ENCODE results near the gene CCL27.

Gene CCL27

DNA sequence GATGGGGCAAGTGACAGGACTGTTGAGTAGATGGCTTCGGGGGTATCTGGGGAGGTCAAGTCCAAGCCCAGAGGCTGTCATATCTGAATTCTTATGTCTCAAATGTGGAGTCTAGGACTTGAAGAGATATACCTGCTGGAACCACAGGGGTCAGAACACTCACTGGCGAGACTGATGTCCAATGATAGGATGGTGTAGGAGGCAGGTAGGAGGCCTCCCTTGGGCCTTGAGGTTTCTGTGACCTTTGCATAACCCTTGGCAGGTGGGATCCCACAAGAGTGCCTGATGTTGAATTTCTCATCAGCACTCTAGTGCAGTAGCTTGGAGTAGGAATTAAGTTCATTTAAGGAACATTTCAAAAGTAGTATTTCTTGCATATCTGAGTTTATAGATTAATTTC lies 44.7 kb upstream of the CCL27 start:
- H3K9ac ChIP-seq: no peak overlapping the region
- H3K27me3 ChIP-seq (ENCODE audit: insufficient read depth, low read depth): no peaks in the 10 kb centered on the region
- H4K20me1 ChIP-seq (ENCODE audit: insufficient read depth): no peaks in the 10 kb centered on the region
- H3K36me3 ChIP-seq (ENCODE audit: insufficient read depth): no peaks in the 10 kb centered on the region
- H3K4me2 ChIP-seq: no peak overlapping the region
- H3K79me2 ChIP-seq (ENCODE audit: insufficient read depth, low read depth): no peaks in the 10 kb centered on the region
- TF ChIP-seq, protein P1, sequence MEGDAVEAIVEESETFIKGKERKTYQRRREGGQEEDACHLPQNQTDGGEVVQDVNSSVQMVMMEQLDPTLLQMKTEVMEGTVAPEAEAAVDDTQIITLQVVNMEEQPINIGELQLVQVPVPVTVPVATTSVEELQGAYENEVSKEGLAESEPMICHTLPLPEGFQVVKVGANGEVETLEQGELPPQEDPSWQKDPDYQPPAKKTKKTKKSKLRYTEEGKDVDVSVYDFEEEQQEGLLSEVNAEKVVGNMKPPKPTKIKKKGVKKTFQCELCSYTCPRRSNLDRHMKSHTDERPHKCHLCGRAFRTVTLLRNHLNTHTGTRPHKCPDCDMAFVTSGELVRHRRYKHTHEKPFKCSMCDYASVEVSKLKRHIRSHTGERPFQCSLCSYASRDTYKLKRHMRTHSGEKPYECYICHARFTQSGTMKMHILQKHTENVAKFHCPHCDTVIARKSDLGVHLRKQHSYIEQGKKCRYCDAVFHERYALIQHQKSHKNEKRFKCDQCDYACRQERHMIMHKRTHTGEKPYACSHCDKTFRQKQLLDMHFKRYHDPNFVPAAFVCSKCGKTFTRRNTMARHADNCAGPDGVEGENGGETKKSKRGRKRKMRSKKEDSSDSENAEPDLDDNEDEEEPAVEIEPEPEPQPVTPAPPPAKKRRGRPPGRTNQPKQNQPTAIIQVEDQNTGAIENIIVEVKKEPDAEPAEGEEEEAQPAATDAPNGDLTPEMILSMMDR (conservative IDR thresholded peaks at IDR 0.05; ENCODE audit: low read depth, low read length): no peak
- no peak overlapping the region for H3K27ac ChIP-seq
- H3K4me1 ChIP-seq (ENCODE audit: low read depth, poor library complexity, severe bottlenecking): no peaks in the 10 kb centered on the region
- no peak overlapping the region for H2AFZ ChIP-seq (ENCODE audit: low read depth)
- no peak overlapping the region for H3K4me3 ChIP-seq (IDR thresholded peaks at IDR 0.05; ENCODE audit: insufficient read depth, low read depth, low read length)

DNA sequence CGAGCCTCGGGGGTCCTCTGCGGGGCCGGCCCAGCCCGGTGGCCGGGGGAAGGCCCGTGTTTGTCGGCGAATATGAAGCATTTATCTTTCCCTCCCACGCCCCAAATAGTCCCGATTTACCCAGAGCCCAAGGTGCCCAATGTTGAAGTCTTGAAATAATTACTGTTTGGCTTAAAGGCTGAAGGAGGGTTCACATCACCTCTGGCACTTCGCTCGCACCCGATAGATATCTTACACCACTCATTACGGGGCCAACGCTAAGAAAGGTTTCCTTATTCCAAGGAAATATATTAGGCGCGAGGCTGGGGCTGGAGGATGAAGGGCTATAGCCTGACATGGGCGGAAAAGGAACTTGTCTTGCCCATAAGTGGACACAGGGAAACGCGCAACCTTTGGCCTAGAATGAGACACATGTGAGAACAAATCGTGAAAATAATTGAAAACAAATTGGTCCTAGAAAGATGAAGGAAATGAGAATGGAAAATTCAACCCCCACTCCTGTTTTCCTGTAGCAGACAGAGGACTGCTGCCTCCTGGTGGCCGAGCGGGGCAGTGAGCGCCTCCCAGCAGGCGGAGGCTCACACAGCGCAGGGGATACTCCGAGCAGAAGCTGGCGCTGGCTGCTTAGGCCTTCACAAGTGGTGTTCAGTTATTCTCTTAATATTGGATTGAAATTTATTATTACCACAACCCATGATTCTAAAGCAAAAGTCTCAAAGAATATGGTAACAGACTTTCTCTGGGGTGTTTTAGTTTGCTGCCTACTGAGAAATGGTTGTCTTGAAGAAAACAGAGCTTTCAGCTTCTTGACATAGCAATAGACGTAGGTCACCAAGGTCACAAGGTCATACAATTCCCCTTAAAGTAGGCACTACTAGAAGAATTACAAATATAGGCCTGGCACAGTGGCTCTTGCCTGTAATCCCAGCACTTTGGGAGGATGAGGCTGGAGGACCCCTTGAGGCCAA lies 39.6 kb upstream of the CCL27 start:
- Histone ChIP-seq H3K9ac (no peak overlapping the region; the same call in 1 of the 2 replicates), H3K4me1 (ENCODE audit: low read depth, poor library complexity, severe bottlenecking) (peaks cover 4% of the 10 kb centered on the region), H3K27ac (no peak overlapping the region), H3K79me2 (ENCODE audit: insufficient read depth, low read depth) (no peaks in the 10 kb centered on the region), H3K4me2 (peak overlapping the region; percentile 83), H3K4me3 (IDR thresholded peaks at IDR 0.05; ENCODE audit: insufficient read depth, low read depth, low read length) (no peak overlapping the region), H4K20me1 (ENCODE audit: insufficient read depth) (no peaks in the 10 kb centered on the region), H3K27me3 (ENCODE audit: insufficient read depth, low read depth) (no peaks in the 10 kb centered on the region), H2AFZ (ENCODE audit: low read depth) (peak overlapping the region; percentile 92), H3K36me3 (ENCODE audit: insufficient read depth) (no peaks in the 10 kb centered on the region)
- TF ChIP-seq, protein P1 (conservative IDR thresholded peaks at IDR 0.05; ENCODE audit: low read depth, low read length): peak; percentile 89

- no peaks in the 10 kb centered on the region for H3K27me3 ChIP-seq (ENCODE audit: insufficient read depth, low read depth)
- no peak overlapping the region; the same call in 1 of the 2 replicates for H3K9ac ChIP-seq
These were observed 38.7 kb upstream of the CCL27 start for GRCh38 chr9:34701023-34701768.

DNA sequence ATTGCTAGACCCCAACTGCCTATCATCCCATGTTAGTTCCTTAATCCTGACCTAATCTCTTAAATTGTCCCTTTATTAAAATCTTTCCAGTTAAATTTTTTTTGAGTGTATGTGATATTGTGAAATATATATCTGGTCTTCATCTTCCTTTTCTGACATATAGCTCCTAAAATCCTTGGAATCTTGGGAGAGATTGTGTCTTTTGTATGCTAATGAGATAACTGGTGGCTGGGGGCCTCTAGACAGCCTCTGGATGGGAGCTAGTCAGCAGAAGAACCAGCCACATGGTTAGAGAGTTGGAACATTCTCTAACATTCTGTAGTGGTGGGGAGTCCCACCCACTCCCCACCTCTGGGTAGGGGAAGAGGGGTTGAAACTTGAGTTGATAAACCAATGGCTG lies 32.4 kb upstream of the CCL27 start:
- Histone ChIP-seq H3K79me2 (ENCODE audit: insufficient read depth, low read depth) (no peaks in the 10 kb centered on the region), H3K9ac (no peak overlapping the region), H3K27ac (no peak overlapping the region), H3K4me2 (no peak overlapping the region), H3K36me3 (ENCODE audit: insufficient read depth) (no peaks in the 10 kb centered on the region), H2AFZ (ENCODE audit: low read depth) (no peak overlapping the region), H3K27me3 (ENCODE audit: insufficient read depth, low read depth) (no peaks in the 10 kb centered on the region), H3K4me1 (ENCODE audit: low read depth, poor library complexity, severe bottlenecking) (no peaks in the 10 kb centered on the region), H3K4me3 (IDR thresholded peaks at IDR 0.05; ENCODE audit: insufficient read depth, low read depth, low read length) (no peak overlapping the region), H4K20me1 (ENCODE audit: insufficient read depth) (no peaks in the 10 kb centered on the region)
- TF ChIP-seq, protein P1 (conservative IDR thresholded peaks at IDR 0.05; ENCODE audit: low read depth, low read length): no peak

More at GRCh38 chr9:34701023-34701768, 38.7 kb upstream of the CCL27 start:
- Histone ChIP-seq H3K4me3 (IDR thresholded peaks at IDR 0.05; ENCODE audit: insufficient read depth, low read depth, low read length) (no peak overlapping the region), H3K4me1 (ENCODE audit: low read depth, poor library complexity, severe bottlenecking) (peaks cover 4% of the 10 kb centered on the region), H4K20me1 (ENCODE audit: insufficient read depth) (no peaks in the 10 kb centered on the region), H3K79me2 (ENCODE audit: insufficient read depth, low read depth) (no peaks in the 10 kb centered on the region), H3K27ac (no peak overlapping the region), H3K36me3 (ENCODE audit: insufficient read depth) (no peaks in the 10 kb centered on the region), H3K4me2 (peak overlapping the region; percentile 83), H2AFZ (ENCODE audit: low read depth) (peak overlapping the region; percentile 92)
- TF ChIP-seq, protein P1 (conservative IDR thresholded peaks at IDR 0.05; ENCODE audit: low read depth, low read length): peak; percentile 73
